ENCODE data around the gene TMEM178B. TPM values are rescaled to one million over a fixed set of nuclear protein-coding genes. Genes with fewer than 3 reads are reported as not detected.

The TMEM178B gene
- total and polyA plus RNA-seq, 7 donors = 0.13 to 4.8 (median 1.6) TPM

DNA sequence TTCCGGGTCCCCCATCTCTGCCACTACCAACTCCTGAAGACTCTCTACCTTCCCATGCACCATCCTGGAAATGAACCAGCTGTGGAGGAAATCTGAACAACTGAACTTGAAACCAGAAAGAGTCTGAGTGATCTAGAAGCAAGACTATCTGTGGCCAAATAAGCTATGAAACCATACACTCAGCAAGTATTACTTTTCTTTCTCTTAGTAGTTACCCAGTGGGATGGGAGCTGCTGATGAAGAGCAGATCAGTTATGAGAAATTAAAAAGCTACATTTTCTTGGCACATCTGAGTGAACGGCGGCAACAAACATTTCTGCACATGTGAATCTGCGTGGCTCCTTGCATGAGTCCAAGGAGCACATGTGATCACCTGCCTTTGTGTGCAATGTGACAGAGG is 445.8 kb downstream of the TMEM178B start:
- H3K9me3 ChIP-seq = no peaks in the 10 kb centered on the region
- ATAC-seq = no peak
- intact Hi-C loops (cut with DNase I) = loop anchor here in 1 of 2 donors (10.0 kb wide), 1 partner anchor 195 kb away; no protein-coding TSS in a partner anchor
- WGBS, 3 donors = 92 to 94% (median 92%) methylated on average over 4 of the region's 4 CpGs
- no peak overlapping the region for H3K4me3 ChIP-seq
- H3K4me1 ChIP-seq = no peaks in the 10 kb centered on the region
- TF ChIP-seq, protein P1, sequence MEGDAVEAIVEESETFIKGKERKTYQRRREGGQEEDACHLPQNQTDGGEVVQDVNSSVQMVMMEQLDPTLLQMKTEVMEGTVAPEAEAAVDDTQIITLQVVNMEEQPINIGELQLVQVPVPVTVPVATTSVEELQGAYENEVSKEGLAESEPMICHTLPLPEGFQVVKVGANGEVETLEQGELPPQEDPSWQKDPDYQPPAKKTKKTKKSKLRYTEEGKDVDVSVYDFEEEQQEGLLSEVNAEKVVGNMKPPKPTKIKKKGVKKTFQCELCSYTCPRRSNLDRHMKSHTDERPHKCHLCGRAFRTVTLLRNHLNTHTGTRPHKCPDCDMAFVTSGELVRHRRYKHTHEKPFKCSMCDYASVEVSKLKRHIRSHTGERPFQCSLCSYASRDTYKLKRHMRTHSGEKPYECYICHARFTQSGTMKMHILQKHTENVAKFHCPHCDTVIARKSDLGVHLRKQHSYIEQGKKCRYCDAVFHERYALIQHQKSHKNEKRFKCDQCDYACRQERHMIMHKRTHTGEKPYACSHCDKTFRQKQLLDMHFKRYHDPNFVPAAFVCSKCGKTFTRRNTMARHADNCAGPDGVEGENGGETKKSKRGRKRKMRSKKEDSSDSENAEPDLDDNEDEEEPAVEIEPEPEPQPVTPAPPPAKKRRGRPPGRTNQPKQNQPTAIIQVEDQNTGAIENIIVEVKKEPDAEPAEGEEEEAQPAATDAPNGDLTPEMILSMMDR (IDR thresholded peaks at IDR 0.05) = no peak
- no peaks in the 10 kb centered on the region for H3K27me3 ChIP-seq (ENCODE audit: insufficient read depth in 3 of 3, low read length in 2 of 3)
- no peaks in the 10 kb centered on the region for H3K36me3 ChIP-seq (ENCODE audit: insufficient read depth in 1 of 2, low read depth in 1 of 2)
- H3K27ac ChIP-seq = no peak overlapping the region
- DNase-seq = no peak

DNA sequence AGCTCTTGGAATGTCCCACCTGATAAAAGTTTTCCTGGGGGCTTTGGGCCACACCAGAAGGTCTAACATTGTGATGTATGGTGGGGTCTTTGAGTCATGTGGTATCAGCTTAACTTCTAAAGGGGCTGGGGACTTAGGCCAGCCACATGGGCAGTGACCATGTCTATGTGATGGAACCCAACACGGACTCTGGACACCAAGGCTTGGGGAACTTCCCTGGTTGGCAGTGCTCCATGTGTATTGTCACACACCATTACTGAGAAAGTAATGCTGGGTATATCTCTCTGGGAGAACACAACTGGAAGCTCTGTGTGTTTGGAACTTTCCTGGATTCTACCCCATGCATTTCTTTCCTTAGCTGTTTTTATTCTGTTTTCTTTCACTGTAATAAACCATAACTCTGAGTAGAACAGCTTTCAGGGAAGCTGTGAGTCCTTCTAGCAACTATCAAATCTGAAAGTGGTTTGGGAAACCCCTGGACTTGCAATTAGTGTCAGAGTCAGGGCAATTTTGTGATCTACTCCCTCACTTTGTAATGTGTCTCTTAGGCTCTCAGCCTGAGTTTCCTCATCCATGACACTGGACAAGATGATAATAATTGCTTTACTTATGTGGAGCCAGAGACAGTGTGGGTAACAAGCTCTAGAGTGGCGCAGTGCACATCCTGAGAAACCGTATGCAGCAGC is 448.9 kb downstream of the TMEM178B start:
- ATAC-seq (no peak), DNase-seq (no peak)
- TF ChIP-seq, protein P1 (IDR thresholded peaks at IDR 0.05) = no peak
- WGBS, 3 donors = 80 to 84% (median 80%) methylated on average over 3 of the region's 3 CpGs
- no peak overlapping the region for H3K4me3 ChIP-seq
- no peaks in the 10 kb centered on the region for H3K27me3 ChIP-seq (ENCODE audit: insufficient read depth in 3 of 3, low read length in 2 of 3)
- no peaks in the 10 kb centered on the region for H3K36me3 ChIP-seq (ENCODE audit: insufficient read depth in 1 of 2, low read depth in 1 of 2)
- intact Hi-C loops (cut with DNase I) = loop anchor here in 1 of 2 donors (10.0 kb wide), 1 partner anchor 198 kb away; no protein-coding TSS in a partner anchor
- no peak overlapping the region for H3K27ac ChIP-seq
- H3K4me1 ChIP-seq = no peaks in the 10 kb centered on the region
- H3K9me3 ChIP-seq = no peaks in the 10 kb centered on the region

DNA sequence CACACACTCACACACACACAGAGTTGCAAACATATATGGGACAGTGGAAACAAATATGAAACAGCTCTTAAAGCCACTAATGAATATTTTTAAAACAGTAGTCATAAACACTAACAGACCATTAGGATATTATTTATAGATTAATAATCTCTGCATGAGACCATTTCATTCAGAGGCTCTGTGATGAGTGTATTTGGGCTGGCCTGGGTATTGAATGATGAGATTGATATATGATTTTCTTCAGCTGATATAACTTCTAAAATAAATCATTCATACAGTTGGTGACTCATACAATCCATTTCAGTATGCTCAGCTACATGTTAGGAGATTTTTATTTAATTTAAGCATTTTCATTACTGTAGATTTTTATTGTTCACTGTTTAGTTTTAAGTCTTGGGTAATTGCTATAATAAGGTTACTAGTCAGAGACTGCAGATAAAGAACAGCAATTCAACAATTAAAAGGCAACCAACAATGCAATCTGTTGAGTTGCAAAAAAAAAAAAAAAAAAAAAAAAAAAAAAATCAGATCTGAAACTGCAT is 452.2 kb downstream of the TMEM178B start:
- no peak overlapping the region for H3K4me3 ChIP-seq
- H3K9me3 ChIP-seq = no peaks in the 10 kb centered on the region
- H3K27ac ChIP-seq = no peak overlapping the region
- ATAC-seq (no peak), DNase-seq (no peak)
- intact Hi-C loops (cut with DNase I) = loop anchor here in 1 of 2 donors (5.0 to 10.0 kb wide), 2 partner anchors 201 to 714 kb away; no protein-coding TSS in a partner anchor
- no peaks in the 10 kb centered on the region for H3K36me3 ChIP-seq (ENCODE audit: insufficient read depth in 1 of 2, low read depth in 1 of 2)
- no peaks in the 10 kb centered on the region for H3K27me3 ChIP-seq (ENCODE audit: insufficient read depth in 3 of 3, low read length in 2 of 3)
- TF ChIP-seq, protein P1 (IDR thresholded peaks at IDR 0.05) = no peak
- H3K4me1 ChIP-seq = no peaks in the 10 kb centered on the region

DNA sequence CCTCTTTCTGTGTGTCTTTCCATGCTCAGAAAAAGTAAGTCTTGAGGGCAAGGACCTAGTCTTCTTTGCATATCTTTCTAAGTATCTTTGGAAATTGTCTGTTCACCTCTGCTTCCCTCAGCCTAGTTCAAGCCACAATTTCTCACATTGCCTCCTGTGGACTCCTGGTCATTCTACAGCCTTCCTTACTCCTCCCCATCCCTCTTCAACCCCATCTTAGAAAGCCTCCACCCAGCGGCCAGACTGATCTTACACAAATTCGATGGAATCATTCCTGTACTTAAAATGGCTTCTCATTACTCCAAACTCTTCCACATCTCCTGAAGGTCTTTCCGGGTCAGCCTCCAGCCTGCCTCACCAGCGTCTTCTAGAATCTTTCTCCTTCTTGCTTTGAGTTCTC is 453.2 kb downstream of the TMEM178B start:
- no peak for ATAC-seq
- Histone ChIP-seq H3K9me3 (no peaks in the 10 kb centered on the region), H3K4me3 (no peak overlapping the region), H3K36me3 (ENCODE audit: insufficient read depth in 1 of 2, low read depth in 1 of 2) (no peaks in the 10 kb centered on the region), H3K27me3 (ENCODE audit: insufficient read depth in 3 of 3, low read length in 2 of 3) (no peaks in the 10 kb centered on the region), H3K4me1 (no peaks in the 10 kb centered on the region), H3K27ac (no peak overlapping the region)
- DNase-seq = no peak
- 86 to 97% (median 91%) methylated on average over 4 of the region's 4 CpGs for WGBS, 3 donors
- TF ChIP-seq, protein P1 (IDR thresholded peaks at IDR 0.05) = no peak
- intact Hi-C loops (cut with DNase I) = loop anchor here in 1 of 2 donors (5.0 to 10.0 kb wide), 2 partner anchors 202 to 715 kb away; no protein-coding TSS in a partner anchor

Measured in psoas muscle (tissue), 8 donors.